Measurements from ENCODE around the gene ERP27.

DNA sequence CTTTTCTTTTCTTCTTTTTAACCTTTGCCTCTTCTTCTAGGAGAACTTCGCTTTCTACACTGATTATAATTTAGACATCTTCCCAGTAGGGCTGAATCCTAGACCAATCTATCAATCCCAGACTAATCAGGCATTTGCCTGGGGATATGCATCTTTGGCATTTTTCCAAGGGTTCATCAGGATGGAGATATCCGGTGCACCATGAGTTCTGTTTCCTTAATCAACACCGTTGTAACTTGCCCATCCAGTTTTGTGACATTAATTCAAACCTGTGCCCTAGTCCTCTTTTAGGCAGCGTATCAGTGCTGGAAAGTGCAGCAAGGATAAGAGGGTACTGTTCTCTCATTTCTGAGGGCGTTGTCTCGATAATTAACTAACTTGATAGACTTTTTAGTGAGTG is 52.1 kb downstream of the ERP27 start:
- TF ChIP-seq, protein P1, sequence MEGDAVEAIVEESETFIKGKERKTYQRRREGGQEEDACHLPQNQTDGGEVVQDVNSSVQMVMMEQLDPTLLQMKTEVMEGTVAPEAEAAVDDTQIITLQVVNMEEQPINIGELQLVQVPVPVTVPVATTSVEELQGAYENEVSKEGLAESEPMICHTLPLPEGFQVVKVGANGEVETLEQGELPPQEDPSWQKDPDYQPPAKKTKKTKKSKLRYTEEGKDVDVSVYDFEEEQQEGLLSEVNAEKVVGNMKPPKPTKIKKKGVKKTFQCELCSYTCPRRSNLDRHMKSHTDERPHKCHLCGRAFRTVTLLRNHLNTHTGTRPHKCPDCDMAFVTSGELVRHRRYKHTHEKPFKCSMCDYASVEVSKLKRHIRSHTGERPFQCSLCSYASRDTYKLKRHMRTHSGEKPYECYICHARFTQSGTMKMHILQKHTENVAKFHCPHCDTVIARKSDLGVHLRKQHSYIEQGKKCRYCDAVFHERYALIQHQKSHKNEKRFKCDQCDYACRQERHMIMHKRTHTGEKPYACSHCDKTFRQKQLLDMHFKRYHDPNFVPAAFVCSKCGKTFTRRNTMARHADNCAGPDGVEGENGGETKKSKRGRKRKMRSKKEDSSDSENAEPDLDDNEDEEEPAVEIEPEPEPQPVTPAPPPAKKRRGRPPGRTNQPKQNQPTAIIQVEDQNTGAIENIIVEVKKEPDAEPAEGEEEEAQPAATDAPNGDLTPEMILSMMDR (IDR thresholded peaks at IDR 0.05; ENCODE audit: low read length) = no peak
- no peak for TF ChIP-seq EZH2 (IDR thresholded peaks at IDR 0.05; ENCODE audit: borderline replicate concordance, low read length)

Measured in OCI-LY1 (cell line).